NCI-H460 (cell line): ENCODE results near the gene RBM23. TPM values are rescaled to one million over a fixed set of nuclear protein-coding genes. Genes with fewer than 3 reads are reported as not detected.
"Not testable (repeated sequence)": the region's sequence is repeated elsewhere in the genome, so short reads cannot be mapped to it uniquely, and the experiment has no call there.

Experiments used
- DNase-seq: peaks from one replicate; pipeline ENCODE4 v3.0.0-alpha.2; 2016; ENCODE audit warnings: low read depth; ENCODE audit errors: extremely low read depth
- total RNA-seq: library from RNA; depleted of rRNA; stranded (reverse); fragments of >200 nt; shearing (Covaris generic); gene quantifications from 2 replicates; pipeline ENCODE4 v1.2.3, GENCODE V29; 2014

Gene RBM23
- total RNA-seq, 1 experiment from 2014 or later, result 64.8 TPM

- no peak for DNase-seq
Observed at GRCh38 chr14:22870811-22871223, 48.1 kb downstream of the RBM23 start.

- DNase-seq, result no peak
Observed at GRCh38 chr14:22866874-22867273, 52.1 kb downstream of the RBM23 start.

- DNase-seq, result no peak
Observed at GRCh38 chr14:22865424-22866405, 53.2 kb downstream of the RBM23 start.

- no peak for DNase-seq
Observed at GRCh38 chr14:22864979-22865378, 54.0 kb downstream of the RBM23 start.

- no peak for DNase-seq
Observed at GRCh38 chr14:22861651-22862050, 57.3 kb downstream of the RBM23 start.

DNA sequence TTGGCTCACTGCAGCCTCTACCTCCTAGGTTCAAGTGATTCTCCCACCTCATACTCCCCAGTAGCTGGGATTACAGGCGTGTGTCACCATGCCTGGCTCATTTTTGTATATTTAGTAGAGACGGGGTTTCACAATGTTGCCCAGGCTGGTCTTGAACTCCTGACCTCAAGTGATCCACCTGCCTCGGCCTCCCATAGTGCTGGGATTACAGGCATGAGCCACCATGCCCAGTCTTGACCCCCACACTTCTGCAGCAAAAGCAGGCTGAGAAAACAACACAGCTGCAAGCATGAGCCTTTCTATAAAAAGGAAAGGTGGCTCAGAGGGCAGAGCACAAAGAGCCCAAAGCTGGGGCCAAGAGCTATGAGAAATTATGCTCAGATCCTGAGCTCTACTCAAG, 58.6 kb downstream of the RBM23 start:
- DNase-seq, result not testable (repeated sequence)

GRCh38 chr14:22856428-22856827, 62.5 kb downstream of the RBM23 start:
- no peak for DNase-seq

- no peak for DNase-seq
Observed at GRCh38 chr14:22854963-22855724, 63.8 kb downstream of the RBM23 start.

GRCh38 chr14:22854296-22854695, 64.7 kb downstream of the RBM23 start:
- DNase-seq, result not testable (repeated sequence)

GRCh38 chr14:22852940-22853767, 65.8 kb downstream of the RBM23 start:
- peak; percentile 69 for DNase-seq

DNA sequence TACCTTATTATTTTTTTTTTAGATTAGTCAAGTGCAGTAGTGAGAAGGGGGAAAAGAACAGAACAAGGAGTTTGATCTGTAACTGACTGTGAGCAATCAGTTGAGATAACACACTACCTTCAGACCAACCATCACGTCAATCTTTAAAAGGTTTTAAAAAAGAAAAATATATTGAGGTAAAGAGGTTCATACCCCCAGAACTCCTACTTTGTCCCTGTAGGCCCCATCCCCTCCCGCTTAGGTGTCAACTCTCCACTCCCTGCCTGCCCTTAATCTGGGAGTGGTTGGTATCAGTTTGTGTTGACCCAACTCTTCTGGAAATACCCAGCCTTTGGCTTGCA, 66.4 kb downstream of the RBM23 start:
- DNase-seq, result no peak

- DNase-seq, result not testable (repeated sequence)
Observed at GRCh38 chr14:22852178-22852577, 66.8 kb downstream of the RBM23 start.

DNA sequence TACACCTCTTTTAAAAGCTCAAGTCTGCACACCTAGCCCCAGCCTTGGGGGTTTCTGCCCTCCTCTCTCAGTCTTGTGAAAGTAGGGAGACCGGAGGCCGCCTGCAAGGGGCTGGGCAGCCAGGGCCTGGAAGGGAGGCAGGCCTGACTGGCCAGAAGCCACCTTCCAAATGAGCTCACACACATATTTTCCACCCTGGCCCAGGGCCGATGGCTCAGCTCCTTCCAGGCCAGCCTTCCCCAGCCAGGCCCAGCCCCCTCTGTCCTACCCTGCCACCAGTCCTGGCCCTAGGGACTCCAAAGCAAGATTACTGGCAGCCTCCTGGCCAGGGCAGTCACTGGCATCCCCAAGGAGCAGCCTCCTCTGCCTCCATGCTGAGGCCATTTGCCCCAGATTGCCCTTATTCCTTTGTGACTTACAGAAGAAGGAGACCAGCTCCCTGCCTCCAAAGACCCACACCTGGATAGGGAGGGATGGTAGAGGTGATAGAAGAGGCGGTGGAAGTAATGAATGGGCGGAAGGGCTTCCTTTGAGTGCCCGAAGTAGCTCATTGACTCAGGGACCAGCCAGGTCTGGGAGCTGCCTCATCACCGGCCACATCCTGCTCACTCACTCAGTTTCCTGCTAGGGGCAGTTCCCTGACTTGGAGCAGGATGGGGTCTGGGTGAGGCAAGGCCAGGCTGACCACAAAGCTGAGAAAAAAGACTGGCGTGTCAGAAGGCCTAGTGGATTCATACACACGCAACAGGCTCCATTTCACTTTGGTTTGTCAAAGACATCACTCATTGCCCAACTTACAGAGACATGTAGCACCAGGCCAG, 67.8 kb downstream of the RBM23 start:
- no peak for DNase-seq

- no peak for DNase-seq
Observed at GRCh38 chr14:22849212-22849819, 69.6 kb downstream of the RBM23 start.

- no peak for DNase-seq
Observed at GRCh38 chr14:22848351-22849164, 70.4 kb downstream of the RBM23 start.

DNA sequence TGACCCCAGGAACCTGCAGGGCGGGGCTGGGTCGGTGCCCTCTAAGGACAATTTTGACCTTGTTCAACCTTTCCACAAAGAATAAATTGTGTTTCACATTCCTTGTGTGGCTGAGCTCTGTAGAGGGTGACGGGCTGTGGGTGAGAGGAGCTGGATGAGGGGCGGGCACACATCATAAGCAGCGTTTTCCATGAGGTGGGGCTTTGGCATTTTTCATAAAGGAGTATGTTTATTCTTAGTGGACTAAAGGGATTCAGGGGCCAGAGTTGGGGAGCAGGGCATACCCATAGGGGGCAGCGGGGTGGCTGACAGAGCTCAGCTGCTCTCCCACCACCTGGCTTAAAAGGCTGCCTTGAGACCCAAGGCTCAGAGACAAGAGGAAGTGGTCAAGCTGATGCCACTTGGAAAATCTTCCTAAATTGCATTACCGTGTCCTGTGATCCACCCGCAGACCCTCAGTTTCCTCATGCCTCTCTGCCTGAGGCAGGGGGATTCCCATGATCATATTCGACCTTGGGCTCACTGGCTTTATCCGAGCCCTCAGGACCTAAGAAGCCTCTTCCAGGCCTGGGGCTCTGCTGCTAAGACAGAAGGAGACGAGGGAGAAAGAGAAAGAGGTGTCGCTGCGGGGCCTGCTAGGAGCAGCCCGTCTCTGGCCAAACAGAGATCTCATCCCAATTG, 71.1 kb downstream of the RBM23 start:
- no peak for DNase-seq

GRCh38 chr14:22846811-22847307, 72.1 kb downstream of the RBM23 start:
- no peak for DNase-seq
